ENCODE measurements around the gene TMC1.

Gene TMC1

DNA sequence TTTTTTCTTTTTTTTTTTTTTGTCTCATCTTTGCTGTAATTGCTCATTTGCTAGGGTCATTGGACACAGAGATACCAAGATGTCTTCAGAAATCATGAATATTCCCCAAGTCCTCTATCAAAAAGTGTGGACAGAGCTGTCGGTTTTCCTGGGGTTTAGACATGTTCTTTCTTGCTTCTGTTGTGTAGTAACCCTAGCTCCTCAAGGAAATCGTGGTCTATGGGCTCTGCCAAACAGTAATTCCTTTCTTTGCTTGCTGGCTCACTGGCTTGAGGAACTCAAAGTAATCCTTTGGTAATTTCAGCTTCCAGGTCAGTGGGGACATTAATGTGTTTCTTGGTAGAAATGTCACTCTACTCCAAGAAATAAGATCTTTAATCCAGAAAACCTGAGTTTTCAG, 101.7 kb downstream of the TMC1 start:
- H3K4me3 ChIP-seq (ENCODE audit: low read length) = no peak overlapping the region
- DNase-seq (ENCODE audit: low read depth) = peak; percentile 76
- no peak for TF ChIP-seq CTCF (IDR thresholded peaks at IDR 0.05; ENCODE audit: insufficient read depth, low read depth, low read length, missing control alignments)

GRCh38 chr9:72627147-72627546, 105.7 kb downstream of the TMC1 start:
- TF ChIP-seq CTCF (IDR thresholded peaks at IDR 0.05; ENCODE audit: insufficient read depth, low read depth, low read length, missing control alignments) = no peak
- DNase-seq (ENCODE audit: low read depth) = no peak

GRCh38 chr9:72627956-72628540, 106.6 kb downstream of the TMC1 start:
- no peak for DNase-seq (ENCODE audit: low read depth)
- TF ChIP-seq CTCF (IDR thresholded peaks at IDR 0.05; ENCODE audit: insufficient read depth, low read depth, low read length, missing control alignments) = no peak
- no peak overlapping the region for H3K4me3 ChIP-seq (ENCODE audit: low read length)

More at GRCh38 chr9:72627147-72627546, 105.7 kb downstream of the TMC1 start:
- no peak overlapping the region for H3K4me3 ChIP-seq (ENCODE audit: low read length)

- H3K4me3 ChIP-seq (ENCODE audit: low read length) = no peak overlapping the region
- peak; percentile 72 for DNase-seq (ENCODE audit: low read depth)
- TF ChIP-seq CTCF (IDR thresholded peaks at IDR 0.05; ENCODE audit: insufficient read depth, low read depth, low read length, missing control alignments) = no peak
These were observed 112.6 kb downstream of the TMC1 start for GRCh38 chr9:72633966-72634365.

DNA sequence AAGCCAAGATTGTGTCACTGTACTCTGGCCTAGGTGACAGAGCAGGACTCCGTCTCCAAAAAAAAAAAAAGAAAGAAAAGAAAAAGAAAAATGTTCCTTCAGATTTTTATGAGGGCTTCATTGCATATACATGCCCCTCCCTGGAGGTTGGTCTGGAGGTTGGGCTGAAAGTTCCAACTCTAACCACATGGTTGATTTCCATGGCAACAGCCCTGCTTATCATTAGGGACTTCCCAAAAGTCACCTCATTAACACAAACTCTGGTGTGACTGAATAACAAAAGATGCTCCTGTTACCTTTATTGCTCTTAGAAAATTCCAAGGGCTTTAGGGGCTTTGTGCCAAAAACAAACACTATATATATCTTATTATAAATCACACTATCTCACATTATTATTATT, 113.8 kb downstream of the TMC1 start:
- no peak for DNase-seq (ENCODE audit: low read depth)
- TF ChIP-seq CTCF (IDR thresholded peaks at IDR 0.05; ENCODE audit: insufficient read depth, low read depth, low read length, missing control alignments) = no peak
- no peak overlapping the region for H3K4me3 ChIP-seq (ENCODE audit: low read length)

- no peak for TF ChIP-seq CTCF (IDR thresholded peaks at IDR 0.05; ENCODE audit: insufficient read depth, low read depth, low read length, missing control alignments)
- H3K4me3 ChIP-seq (ENCODE audit: low read length) = no peak overlapping the region
- DNase-seq (ENCODE audit: low read depth) = no peak
These were observed 115.2 kb downstream of the TMC1 start for GRCh38 chr9:72636621-72637020.

GRCh38 chr9:72643651-72644050, 122.2 kb downstream of the TMC1 start:
- no peak for DNase-seq (ENCODE audit: low read depth)
- no peak for TF ChIP-seq CTCF (IDR thresholded peaks at IDR 0.05; ENCODE audit: insufficient read depth, low read depth, low read length, missing control alignments)
- no peak overlapping the region for H3K4me3 ChIP-seq (ENCODE audit: low read length)

All from epithelial cell of esophagus (primary cell).